HG02884 (cell line): ENCODE results near the gene NFATC1.

Source experiments
- ATAC-seq: cut with Tn5 transposase; IDR thresholded peaks from one replicate; pipeline ENCODE4 v1.9.1; 2021; ENCODE audit warnings: mild to moderate bottlenecking, moderate library complexity; ENCODE audit not compliant: unreplicated experiment

Gene NFATC1

GRCh38 chr18:79453816-79454735, 58.3 kb downstream of the NFATC1 start:
- no peak for ATAC-seq

GRCh38 chr18:79455261-79455660, 59.5 kb downstream of the NFATC1 start:
- ATAC-seq = no peak

GRCh38 chr18:79456105-79456980, 60.6 kb downstream of the NFATC1 start:
- ATAC-seq = no peak

- no peak for ATAC-seq
These were observed 61.5 kb downstream of the NFATC1 start for GRCh38 chr18:79457239-79457638.

- no peak for ATAC-seq
These were observed 61.9 kb downstream of the NFATC1 start for GRCh38 chr18:79457652-79458051.

GRCh38 chr18:79458131-79458838, 62.6 kb downstream of the NFATC1 start:
- ATAC-seq = no peak

- no peak for ATAC-seq
These were observed 63.4 kb downstream of the NFATC1 start for GRCh38 chr18:79458917-79459803.

- no peak for ATAC-seq
These were observed 64.3 kb downstream of the NFATC1 start for GRCh38 chr18:79459946-79460480.

- ATAC-seq = peak; percentile 60
These were observed 65.0 kb downstream of the NFATC1 start for GRCh38 chr18:79460481-79461300.

- no peak for ATAC-seq
These were observed 65.9 kb downstream of the NFATC1 start for GRCh38 chr18:79461627-79462026.

- ATAC-seq = no peak
These were observed 67.8 kb downstream of the NFATC1 start for GRCh38 chr18:79463424-79463960.

- ATAC-seq = peak; percentile 75
These were observed 69.8 kb downstream of the NFATC1 start for GRCh38 chr18:79465392-79465991.

- no peak for ATAC-seq
These were observed 70.9 kb downstream of the NFATC1 start for GRCh38 chr18:79466591-79466990.

- no peak for ATAC-seq
These were observed 71.4 kb downstream of the NFATC1 start for GRCh38 chr18:79467126-79467525.

GRCh38 chr18:79468119-79468789, 72.5 kb downstream of the NFATC1 start:
- no peak for ATAC-seq

GRCh38 chr18:79469309-79469708, 73.6 kb downstream of the NFATC1 start:
- no peak for ATAC-seq

- no peak for ATAC-seq
These were observed 74.2 kb downstream of the NFATC1 start for GRCh38 chr18:79469751-79470505.
